Thoracic aorta (tissue), 2 donors: ENCODE data around the gene HESX1. TPM values are rescaled to one million over a fixed set of nuclear protein-coding genes. Genes with fewer than 3 reads are reported as not detected.

Experiments used
- ATAC-seq: fragments of 150-250 bp; one replicate; pipeline ENCODE4 v1.8.0; 2017; ENCODE audit warnings: low read depth; ENCODE audit not compliant: insufficient number of reproducible peaks, low FRiP score
- DNase-seq: peaks from one replicate; pipeline ENCODE4 v3.0.0-alpha.2; 2020; ENCODE audit warnings: low spot score
- H3K27ac ChIP-seq, 2 donors: fragments of 200-600 bp; sonication (generic); 1 replicate in 1 of 2; 2 replicates in 1 of 2; pipeline ENCODE4 v1.5.1; 2016; ENCODE audit warnings: mild to moderate bottlenecking in 2 of 2, moderate library complexity in 2 of 2
- H3K27me3 ChIP-seq: fragments of 200-600 bp; sonication (generic); replicated peaks from 2 replicates; pipeline ENCODE4 v1.6.0; 2016; ENCODE audit warnings: mild to moderate bottlenecking; ENCODE audit not compliant: insufficient read depth
- H3K36me3 ChIP-seq: fragments of 200-600 bp; sonication (generic); one replicate; pipeline ENCODE4 v1.5.1; 2016
- H3K4me1 ChIP-seq, 2 donors: fragments of 200-600 bp; sonication (generic); 1 replicate in 1 of 2; 2 replicates in 1 of 2; pipeline versions ENCODE4 v1.5.1 to v1.6.0; 2016; ENCODE audit warnings: low read depth in 2 of 2, mild to moderate bottlenecking in 1 of 2; ENCODE audit not compliant: control insufficient read depth in 1 of 2
- H3K4me3 ChIP-seq: fragments of 200-600 bp; sonication (generic); 2 replicates; pipeline ENCODE4 v1.5.1; 2016; ENCODE audit warnings: mild to moderate bottlenecking
- H3K9me3 ChIP-seq: fragments of 200-600 bp; sonication (generic); 2 replicates; pipeline ENCODE4 v1.5.1; 2016
- total RNA-seq, 2 donors: library from RNA; depleted of rRNA; stranded (reverse); fragments of >200 nt; gene quantifications; one replicate each; pipeline versions ENCODE4 v1.1.0 to v1.2.3, GENCODE V29; 2016
- TF ChIP-seq, protein P1 (sequence below): fragments of 200-600 bp; sonication (generic); IDR thresholded peaks from one replicate; pipeline ENCODE4 v1.5.1; 2019; ENCODE audit warnings: antibody characterized with exemption

HESX1 gene
- total RNA-seq = 1 to 10 TPM; 1.7 to 2.0 TPM

DNA sequence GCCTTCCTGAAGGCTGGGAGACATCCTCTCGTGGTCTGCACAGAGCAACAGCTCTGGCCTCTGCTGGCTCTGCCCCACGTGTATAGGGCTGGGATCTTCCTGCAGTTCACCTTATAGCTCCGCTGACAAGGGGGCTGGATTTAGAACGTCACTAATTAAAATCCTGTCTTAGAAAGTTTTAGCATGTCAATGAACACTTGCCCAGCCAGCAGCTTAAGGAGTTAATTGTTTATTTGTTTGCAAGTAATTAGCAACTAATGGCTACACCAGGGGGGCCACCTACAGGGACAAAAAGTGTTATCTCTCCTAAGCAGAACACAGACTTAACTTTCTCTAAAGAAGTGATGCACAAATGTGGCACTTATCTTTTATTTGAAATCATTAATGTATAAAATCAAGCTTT is at the start of gene HESX1:
TSS of gene HESX1 (minus strand) at position 84 of the 403 bp plus-strand sequence. CDS start at position 24, 60 bp downstream.
- H3K27me3 ChIP-seq = no peaks in the 10 kb centered on the region
- H3K4me1 ChIP-seq = no peaks in the 10 kb centered on the region
- TF ChIP-seq, protein P1, sequence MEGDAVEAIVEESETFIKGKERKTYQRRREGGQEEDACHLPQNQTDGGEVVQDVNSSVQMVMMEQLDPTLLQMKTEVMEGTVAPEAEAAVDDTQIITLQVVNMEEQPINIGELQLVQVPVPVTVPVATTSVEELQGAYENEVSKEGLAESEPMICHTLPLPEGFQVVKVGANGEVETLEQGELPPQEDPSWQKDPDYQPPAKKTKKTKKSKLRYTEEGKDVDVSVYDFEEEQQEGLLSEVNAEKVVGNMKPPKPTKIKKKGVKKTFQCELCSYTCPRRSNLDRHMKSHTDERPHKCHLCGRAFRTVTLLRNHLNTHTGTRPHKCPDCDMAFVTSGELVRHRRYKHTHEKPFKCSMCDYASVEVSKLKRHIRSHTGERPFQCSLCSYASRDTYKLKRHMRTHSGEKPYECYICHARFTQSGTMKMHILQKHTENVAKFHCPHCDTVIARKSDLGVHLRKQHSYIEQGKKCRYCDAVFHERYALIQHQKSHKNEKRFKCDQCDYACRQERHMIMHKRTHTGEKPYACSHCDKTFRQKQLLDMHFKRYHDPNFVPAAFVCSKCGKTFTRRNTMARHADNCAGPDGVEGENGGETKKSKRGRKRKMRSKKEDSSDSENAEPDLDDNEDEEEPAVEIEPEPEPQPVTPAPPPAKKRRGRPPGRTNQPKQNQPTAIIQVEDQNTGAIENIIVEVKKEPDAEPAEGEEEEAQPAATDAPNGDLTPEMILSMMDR = no peak
- H3K9me3 ChIP-seq = no peaks in the 10 kb centered on the region
- no peak for DNase-seq
- H3K36me3 ChIP-seq = no peaks in the 10 kb centered on the region
- ATAC-seq = no peak
- H3K4me3 ChIP-seq = no peak within 1 kb of the TSS
- no peak within 1 kb of the TSS for H3K27ac ChIP-seq

DNA sequence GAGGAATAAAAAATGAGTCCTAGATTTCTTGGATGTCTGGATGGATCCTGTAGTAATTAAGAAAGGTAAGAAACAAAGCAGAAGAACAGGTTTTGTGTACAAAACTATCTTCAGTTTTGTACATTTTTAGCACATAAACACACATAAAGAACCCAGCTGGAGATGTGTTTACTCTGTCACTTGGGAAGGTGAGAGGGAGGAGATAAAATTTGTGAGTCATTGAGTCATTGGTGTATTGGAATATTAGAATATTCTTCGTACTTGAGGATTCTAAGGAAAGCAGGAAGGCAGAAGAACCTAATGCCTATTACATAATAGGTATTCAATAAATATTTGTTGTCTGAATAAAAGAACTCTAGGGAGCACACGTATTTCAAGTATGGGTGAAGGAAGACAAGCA is 45.2 kb upstream of the HESX1 start:
- TF ChIP-seq, protein P1 = no peak
- Histone ChIP-seq H3K4me3 (no peak overlapping the region), H3K4me1 (no peaks in the 10 kb centered on the region), H3K9me3 (no peaks in the 10 kb centered on the region), H3K27me3 (no peaks in the 10 kb centered on the region), H3K27ac (no peak overlapping the region), H3K36me3 (peaks cover 51% of the 10 kb centered on the region)
- DNase-seq (no peak), ATAC-seq (no peak)

DNA sequence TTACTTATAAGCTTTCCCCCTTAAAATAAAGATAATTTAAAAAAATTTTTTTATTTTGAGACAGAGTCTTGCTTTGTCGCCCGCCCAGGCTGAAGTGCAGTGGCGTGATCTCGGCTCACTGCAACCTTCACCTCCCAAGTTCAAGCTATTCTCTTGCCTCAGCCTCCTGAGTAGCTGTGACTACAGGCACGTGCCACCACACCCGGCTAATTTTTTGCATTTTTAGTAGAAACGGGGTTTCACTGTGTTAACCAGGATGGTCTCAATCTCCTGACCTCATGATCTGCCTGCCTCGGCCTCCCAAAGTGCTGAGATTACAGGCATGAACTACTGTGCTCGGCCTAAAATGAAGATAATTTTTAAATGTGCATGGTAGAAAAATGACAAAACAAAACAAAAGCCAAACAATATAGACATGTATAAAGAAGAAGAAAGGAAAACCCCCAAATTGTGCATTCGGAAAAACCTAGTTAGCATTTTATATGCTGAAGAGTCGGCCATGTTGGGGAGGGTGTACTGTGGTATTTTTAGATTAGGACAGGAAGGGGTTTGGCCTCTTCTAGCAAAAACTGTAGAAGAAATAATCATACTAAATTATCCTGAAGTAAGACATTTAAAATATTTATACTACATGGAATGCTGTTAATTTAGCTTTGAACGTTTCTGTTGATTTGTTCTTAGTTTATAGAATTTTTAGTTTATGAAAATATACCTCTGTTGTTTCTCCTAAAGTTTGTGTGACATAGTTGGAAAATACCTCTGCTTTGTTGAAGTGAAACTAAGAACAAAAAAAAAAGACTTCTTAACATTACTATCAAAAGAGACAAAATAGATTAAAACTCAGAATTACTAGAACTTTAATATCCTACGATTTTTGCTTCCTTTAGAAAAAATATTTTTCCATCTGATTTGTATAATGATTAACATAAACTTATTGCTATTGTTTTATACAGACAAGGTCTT is 35.1 kb upstream of the HESX1 start:
- ATAC-seq (no peak), DNase-seq (no peak)
- TF ChIP-seq, protein P1 = no peak

DNA sequence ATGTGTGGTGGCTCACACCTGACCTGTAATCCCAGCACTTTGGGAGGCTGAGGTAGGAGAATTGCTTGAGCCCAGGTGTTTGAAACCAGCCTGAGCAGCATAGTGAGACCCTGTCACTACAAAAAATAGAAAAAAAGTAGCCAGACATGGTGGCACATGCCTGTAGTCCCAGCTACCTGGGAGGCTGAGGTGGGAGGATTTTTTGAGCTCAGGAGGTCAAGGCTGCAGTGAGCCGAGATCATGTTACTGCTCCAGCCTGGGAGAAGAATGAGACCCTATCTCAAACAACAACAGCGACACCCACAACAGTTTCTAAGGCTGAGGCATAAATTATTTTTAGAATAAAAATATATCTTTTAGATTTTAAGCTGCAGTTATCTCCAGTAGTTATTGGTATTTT is 34.0 kb upstream of the HESX1 start:
- ATAC-seq (no peak), DNase-seq (no peak)
- Histone ChIP-seq H3K4me1 (peaks cover 22 to 32% of the 10 kb centered on the region in 2 donors), H3K27me3 (no peaks in the 10 kb centered on the region), H3K4me3 (no peak overlapping the region), H3K9me3 (no peaks in the 10 kb centered on the region), H3K27ac (no peak overlapping the region), H3K36me3 (peaks cover 8% of the 10 kb centered on the region)
- TF ChIP-seq, protein P1 = no peak

More for the DNA sequence above, 35.1 kb upstream of the HESX1 start:
- H3K27me3 ChIP-seq = no peaks in the 10 kb centered on the region
- H3K4me3 ChIP-seq = no peak overlapping the region
- peaks cover 16 to 21% of the 10 kb centered on the region in 2 donors for H3K4me1 ChIP-seq
- H3K27ac ChIP-seq = no peak overlapping the region
- H3K36me3 ChIP-seq = peaks cover 15% of the 10 kb centered on the region
- no peaks in the 10 kb centered on the region for H3K9me3 ChIP-seq

DNA sequence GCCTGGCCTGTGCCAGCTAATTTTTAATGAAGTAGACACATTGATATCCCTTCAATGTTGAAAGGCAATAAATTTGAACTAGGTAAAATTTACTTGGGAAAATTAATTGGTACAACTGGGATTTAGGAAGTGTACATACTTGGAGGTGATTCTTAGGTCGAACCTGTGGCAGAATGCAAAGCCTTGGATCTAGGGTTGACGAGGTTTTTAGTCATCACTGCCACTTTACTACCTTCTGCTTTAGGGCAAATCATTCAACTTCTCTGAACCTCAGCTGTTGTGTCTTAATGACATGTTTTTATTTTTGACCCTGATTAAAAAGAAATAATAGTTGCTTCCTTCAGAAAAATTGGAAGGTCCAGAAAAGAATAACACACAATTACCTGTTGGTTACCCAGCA is 30.2 kb upstream of the HESX1 start:
- H3K9me3 ChIP-seq = no peaks in the 10 kb centered on the region
- peaks cover 23 to 41% of the 10 kb centered on the region in 2 donors for H3K4me1 ChIP-seq
- no peak overlapping the region for H3K27ac ChIP-seq
- no peak for DNase-seq
- TF ChIP-seq, protein P1 = no peak
- H3K4me3 ChIP-seq = no peak overlapping the region
- no peaks in the 10 kb centered on the region for H3K27me3 ChIP-seq
- ATAC-seq = no peak
- H3K36me3 ChIP-seq = no peaks in the 10 kb centered on the region
